ENCODE measurements around the gene VWA5A. TPM values are rescaled to one million over a fixed set of nuclear protein-coding genes. Genes with fewer than 3 reads are reported as not detected.

The VWA5A gene
- total and polyA plus RNA-seq, 9 of the 15 experiments (the other 6 are each of a cell fraction or from before 2014, with no cell fraction given), result 4.6 to 19.7 (median 6.9) TPM

DNA sequence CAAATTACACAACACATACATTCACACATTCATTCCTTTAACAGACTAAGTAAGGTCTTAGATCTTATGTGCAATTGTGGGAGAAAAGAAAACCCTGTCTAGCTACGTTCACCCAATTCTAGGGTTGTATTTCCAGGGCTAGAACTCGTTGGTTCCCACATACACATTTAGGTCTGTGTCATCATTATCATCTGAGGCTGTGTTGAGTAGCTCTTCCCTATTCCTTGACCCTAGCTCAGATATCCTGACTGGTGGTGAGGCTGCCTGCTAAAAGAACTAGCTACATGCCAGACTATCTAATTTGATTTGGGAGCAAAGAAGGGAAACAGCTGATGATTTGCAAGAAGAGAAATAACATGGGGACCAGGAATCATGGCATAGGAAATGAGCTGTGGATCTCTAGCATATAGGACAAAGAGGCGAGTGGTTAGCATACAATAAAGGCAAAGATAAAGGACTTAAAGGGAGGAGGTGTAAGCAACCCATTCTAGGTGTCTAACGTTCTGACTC, 46.6 kb upstream of the VWA5A start:
- BruUV-seq (replicated peaks), result no TSS peak
- peaks cover 5 to 11% of the 10 kb centered on the region in 2 experiments; a peak in 3 of 5 replicates for H3K4me1 ChIP-seq (replicated peaks in 1 of 2; ENCODE audit: control insufficient read depth in 2 of 2, insufficient read depth in 2 of 2, low read length in 2 of 2)
- 0% methylated on average over 4 of the region's 4 CpGs for WGBS (ENCODE audit: insufficient coverage, low coverage, missing lambda C conversion rate)
- POLR2A ChIA-PET, result no interaction called here
- no peaks in the 10 kb centered on the region for H3K9me1 ChIP-seq (ENCODE audit: control insufficient read depth, insufficient read depth, low read length)
- no peak overlapping the region for H3K4me2 ChIP-seq (ENCODE audit: insufficient read depth, low read length)
- no peak overlapping the region for H3K4me3 ChIP-seq
- no peak overlapping the region for H3K27ac ChIP-seq (ENCODE audit: extremely low read depth, low read depth, low read length)
- FAIRE-seq, result no peak
- DNase-seq (ENCODE audit: extremely low read depth in 1 of 4, low spot score in 3 of 4), result no peak
- no peak overlapping the region for H3K9ac ChIP-seq (ENCODE audit: insufficient read depth in 1 of 2, low read depth in 2 of 2, low read length in 2 of 2)
- TF ChIP-seq ZNF311 (CRISPR knock-in tag; IDR thresholded peaks at IDR 0.05) (no peak), SMAD4 (CRISPR knock-in tag; conservative IDR thresholded peaks at IDR 0.05) (no peak), ZNF217 (CRISPR knock-in tag; IDR thresholded peaks at IDR 0.05) (no peak), ZNF324 (CRISPR knock-in tag; IDR thresholded peaks at IDR 0.05) (no peak), RHOXF2B (CRISPR knock-in tag; conservative IDR thresholded peaks at IDR 0.05) (no peak), ZBTB34 (CRISPR knock-in tag; IDR thresholded peaks at IDR 0.05) (no peak), SREBF1 (IDR thresholded peaks at IDR 0.05; ENCODE audit: borderline replicate concordance, low read depth, low read length) (no peak), CSDE1 (IDR thresholded peaks at IDR 0.05) (no peak), C11orf30 (IDR thresholded peaks at IDR 0.05; ENCODE audit: low read depth) (no peak), GTF2B (IDR thresholded peaks at IDR 0.05; ENCODE audit: extremely low read depth, insufficient read length) (no peak)
- intact Hi-C loops (cut with micrococcal nuclease) (loop anchor here (2.0 to 10.0 kb wide), 5 partner anchors 334 to 796 kb away; partner anchors contain the start of gene ROBO3), in situ Hi-C loops (cut with MboI) (loop anchor here (25.0 kb wide), 2 partner anchors 519 to 794 kb away; partner anchors contain the start of gene ROBO3)
- no peaks in the 10 kb centered on the region for H3K36me3 ChIP-seq (ENCODE audit: control insufficient read depth, insufficient read depth, low read length)
- CTCF ChIA-PET (ENCODE audit: low intra/inter-chr PET ratio), result interaction anchor here (0.5 kb wide), 1 partner anchor 469 kb away, joined by 3 read pairs; no protein-coding TSS in a partner anchor
- no peak for ATAC-seq
- H3K79me2 ChIP-seq (ENCODE audit: control insufficient read depth, insufficient read depth, low read length), result no peaks in the 10 kb centered on the region
- H3K9me3 ChIP-seq (replicated peaks; ENCODE audit: control insufficient read depth, insufficient read depth, low read depth, low read length), result no peaks in the 10 kb centered on the region
- no peak overlapping the region for H2AFZ ChIP-seq (ENCODE audit: low read depth, low read length)
- H4K20me1 ChIP-seq (replicated peaks; ENCODE audit: control insufficient read depth, insufficient read depth, low read length), result no peaks in the 10 kb centered on the region
- peaks cover 4 to 15% of the 10 kb centered on the region in 2 experiments; a peak in 4 of 5 replicates for H3K27me3 ChIP-seq (ENCODE audit: control insufficient read depth in 2 of 2, insufficient read depth in 2 of 2, low read length in 2 of 2)

All from K562 (cell line).